Dendritic cell treated with granulocyte-macrophage colony-stimulating factor and Interleukin-4, amounts not matched to agents 40 ng/mL and 50 ng/mL, for 4 days (primary cell): ENCODE measurements around the gene ADD1.

Experiments
- H3K27ac Mint-ChIP-seq: one replicate; pipeline ENCODE4 v1.8.0; 2022; ENCODE audit warnings: mild to moderate bottlenecking, mixed read lengths
- H3K27me3 Mint-ChIP-seq: one replicate; pipeline ENCODE4 v1.8.0; 2022; ENCODE audit warnings: mild to moderate bottlenecking, mixed read lengths
- H3K36me3 Mint-ChIP-seq: one replicate; pipeline ENCODE4 v1.8.0; 2022; ENCODE audit warnings: low read depth, mixed read lengths
- H3K4me1 Mint-ChIP-seq: one replicate; pipeline ENCODE4 v1.8.0; 2022; ENCODE audit warnings: low read depth, mixed read lengths
- H3K4me3 Mint-ChIP-seq: one replicate; pipeline ENCODE4 v1.8.0; 2022; ENCODE audit warnings: mild to moderate bottlenecking, moderate library complexity, mixed read lengths
- H3K9me3 Mint-ChIP-seq: one replicate; pipeline ENCODE4 v1.8.0; 2022; ENCODE audit warnings: mixed read lengths
- intact Hi-C: fragments of 100-400 bp; cut with micrococcal nuclease; formaldehyde crosslinking; loops from one replicate; pipeline ENCODE4 v1.15.0; 2022

The ADD1 gene

GRCh38 chr4:2874861-2875260 lies 31.2 kb downstream of the ADD1 start:
- H3K27ac Mint-ChIP-seq: no peak overlapping the region
- H3K27me3 Mint-ChIP-seq: no peaks in the 10 kb centered on the region
- H3K4me1 Mint-ChIP-seq: peaks cover 16% of the 10 kb centered on the region
- intact Hi-C loops: no loop called here
- H3K9me3 Mint-ChIP-seq: no peaks in the 10 kb centered on the region
- no peak overlapping the region for H3K4me3 Mint-ChIP-seq
- peaks cover 49% of the 10 kb centered on the region for H3K36me3 Mint-ChIP-seq

- intact Hi-C loops: no loop called here
- no peak overlapping the region for H3K27ac Mint-ChIP-seq
- H3K27me3 Mint-ChIP-seq: no peaks in the 10 kb centered on the region
- peaks cover 54% of the 10 kb centered on the region for H3K36me3 Mint-ChIP-seq
- no peak overlapping the region for H3K4me3 Mint-ChIP-seq
- H3K9me3 Mint-ChIP-seq: no peaks in the 10 kb centered on the region
- H3K4me1 Mint-ChIP-seq: peaks cover 13% of the 10 kb centered on the region
Observed at GRCh38 chr4:2875556-2875955, 31.9 kb downstream of the ADD1 start.

GRCh38 chr4:2878346-2878745 lies 34.7 kb downstream of the ADD1 start:
- peaks cover 66% of the 10 kb centered on the region for H3K36me3 Mint-ChIP-seq
- no peak overlapping the region for H3K4me3 Mint-ChIP-seq
- no peaks in the 10 kb centered on the region for H3K9me3 Mint-ChIP-seq
- intact Hi-C loops: no loop called here
- no peaks in the 10 kb centered on the region for H3K4me1 Mint-ChIP-seq
- no peak overlapping the region for H3K27ac Mint-ChIP-seq
- H3K27me3 Mint-ChIP-seq: no peaks in the 10 kb centered on the region

GRCh38 chr4:2879026-2879425 lies 35.4 kb downstream of the ADD1 start:
- Mint-ChIP-seq H3K27ac (no peak overlapping the region), H3K9me3 (no peaks in the 10 kb centered on the region), H3K4me1 (no peaks in the 10 kb centered on the region)

GRCh38 chr4:2881431-2881830 lies 37.8 kb downstream of the ADD1 start:
- Mint-ChIP-seq H3K4me1 (no peaks in the 10 kb centered on the region), H3K27ac (no peak overlapping the region), H3K27me3 (no peaks in the 10 kb centered on the region), H3K4me3 (no peak overlapping the region), H3K36me3 (peaks cover 86% of the 10 kb centered on the region), H3K9me3 (no peaks in the 10 kb centered on the region)
- intact Hi-C loops: no loop called here

More at GRCh38 chr4:2879026-2879425, 35.4 kb downstream of the ADD1 start:
- intact Hi-C loops: no loop called here
- Mint-ChIP-seq H3K27me3 (no peaks in the 10 kb centered on the region), H3K4me3 (no peak overlapping the region), H3K36me3 (peaks cover 72% of the 10 kb centered on the region)

GRCh38 chr4:2882341-2882740 lies 38.7 kb downstream of the ADD1 start:
- H3K27me3 Mint-ChIP-seq: no peaks in the 10 kb centered on the region
- H3K36me3 Mint-ChIP-seq: peaks cover 86% of the 10 kb centered on the region
- H3K4me3 Mint-ChIP-seq: no peak overlapping the region
- intact Hi-C loops: no loop called here
- H3K4me1 Mint-ChIP-seq: peaks cover 4% of the 10 kb centered on the region
- no peaks in the 10 kb centered on the region for H3K9me3 Mint-ChIP-seq
- H3K27ac Mint-ChIP-seq: no peak overlapping the region

- Mint-ChIP-seq H3K4me1 (peaks cover 20% of the 10 kb centered on the region), H3K27ac (peak overlapping the region; percentile 36), H3K27me3 (no peaks in the 10 kb centered on the region), H3K9me3 (no peaks in the 10 kb centered on the region), H3K36me3 (peaks cover 84% of the 10 kb centered on the region), H3K4me3 (no peak overlapping the region)
- intact Hi-C loops: no loop called here
Observed at GRCh38 chr4:2886161-2886560, 42.5 kb downstream of the ADD1 start.

GRCh38 chr4:2886622-2887021 lies 43.0 kb downstream of the ADD1 start:
- Mint-ChIP-seq H3K27ac (peak overlapping the region; percentile 36), H3K36me3 (peaks cover 88% of the 10 kb centered on the region), H3K9me3 (no peaks in the 10 kb centered on the region), H3K4me3 (no peak overlapping the region), H3K27me3 (no peaks in the 10 kb centered on the region), H3K4me1 (peaks cover 24% of the 10 kb centered on the region)
- intact Hi-C loops: no loop called here

GRCh38 chr4:2887343-2887742 lies 43.7 kb downstream of the ADD1 start:
- no peak overlapping the region for H3K4me3 Mint-ChIP-seq

GRCh38 chr4:2888886-2889285 lies 45.2 kb downstream of the ADD1 start:
- intact Hi-C loops: no loop called here
- Mint-ChIP-seq H3K9me3 (no peaks in the 10 kb centered on the region), H3K27me3 (no peaks in the 10 kb centered on the region), H3K36me3 (peaks cover 81% of the 10 kb centered on the region), H3K4me1 (peaks cover 24% of the 10 kb centered on the region), H3K27ac (no peak overlapping the region), H3K4me3 (no peak overlapping the region)

More at GRCh38 chr4:2887343-2887742, 43.7 kb downstream of the ADD1 start:
- peaks cover 88% of the 10 kb centered on the region for H3K36me3 Mint-ChIP-seq
- peaks cover 24% of the 10 kb centered on the region for H3K4me1 Mint-ChIP-seq
- no peaks in the 10 kb centered on the region for H3K9me3 Mint-ChIP-seq
- H3K27me3 Mint-ChIP-seq: no peaks in the 10 kb centered on the region
- intact Hi-C loops: no loop called here
- H3K27ac Mint-ChIP-seq: no peak overlapping the region

GRCh38 chr4:2891294-2891693 lies 47.6 kb downstream of the ADD1 start:
- H3K4me1 Mint-ChIP-seq: peaks cover 24% of the 10 kb centered on the region
- peaks cover 81% of the 10 kb centered on the region for H3K36me3 Mint-ChIP-seq
- no peak overlapping the region for H3K27ac Mint-ChIP-seq
- H3K4me3 Mint-ChIP-seq: no peak overlapping the region
- no peaks in the 10 kb centered on the region for H3K27me3 Mint-ChIP-seq
- H3K9me3 Mint-ChIP-seq: no peaks in the 10 kb centered on the region
- intact Hi-C loops: no loop called here

GRCh38 chr4:2893772-2894171 lies 50.1 kb downstream of the ADD1 start:
- Mint-ChIP-seq H3K27me3 (no peaks in the 10 kb centered on the region), H3K9me3 (no peaks in the 10 kb centered on the region), H3K4me3 (no peak overlapping the region), H3K27ac (no peak overlapping the region), H3K36me3 (peaks cover 80% of the 10 kb centered on the region), H3K4me1 (peaks cover 9% of the 10 kb centered on the region)
- intact Hi-C loops: no loop called here

GRCh38 chr4:2898001-2898400 lies 54.4 kb downstream of the ADD1 start:
- no peak overlapping the region for H3K4me3 Mint-ChIP-seq
- peaks cover 95% of the 10 kb centered on the region for H3K36me3 Mint-ChIP-seq
- no peak overlapping the region for H3K27ac Mint-ChIP-seq
- no peaks in the 10 kb centered on the region for H3K9me3 Mint-ChIP-seq
- no peaks in the 10 kb centered on the region for H3K4me1 Mint-ChIP-seq
- H3K27me3 Mint-ChIP-seq: no peaks in the 10 kb centered on the region
- intact Hi-C loops: no loop called here

GRCh38 chr4:2900741-2901140 lies 57.1 kb downstream of the ADD1 start:
- no peak overlapping the region for H3K27ac Mint-ChIP-seq
- H3K4me1 Mint-ChIP-seq: no peaks in the 10 kb centered on the region
- H3K4me3 Mint-ChIP-seq: no peak overlapping the region
- intact Hi-C loops: no loop called here
- no peaks in the 10 kb centered on the region for H3K9me3 Mint-ChIP-seq
- H3K27me3 Mint-ChIP-seq: no peaks in the 10 kb centered on the region
- peaks cover 97% of the 10 kb centered on the region for H3K36me3 Mint-ChIP-seq

- no peaks in the 10 kb centered on the region for H3K27me3 Mint-ChIP-seq
- intact Hi-C loops: no loop called here
- H3K9me3 Mint-ChIP-seq: no peaks in the 10 kb centered on the region
- H3K4me3 Mint-ChIP-seq: no peak overlapping the region
- H3K27ac Mint-ChIP-seq: no peak overlapping the region
- no peaks in the 10 kb centered on the region for H3K4me1 Mint-ChIP-seq
- H3K36me3 Mint-ChIP-seq: peaks cover 97% of the 10 kb centered on the region
Observed at GRCh38 chr4:2901186-2901585, 57.5 kb downstream of the ADD1 start.
